B cell (primary cell): Measurements from ENCODE around the gene ZNF716. TPM values are rescaled to one million over a fixed set of nuclear protein-coding genes. Genes with fewer than 3 reads are reported as not detected.

Experiments
- ATAC-seq: fragments of 200-7000 bp; cut with Tn5 transposase; one replicate; pipeline ENCODE4 v1.10.0; 2021; ENCODE audit warnings: low read depth, mild to moderate bottlenecking, moderate number of reproducible peaks, moderate library complexity
- CTCF ChIA-PET: fragments of 350-600 bp; sonication (Branson Sonifier 250); formaldehyde crosslinking; loops from one replicate; lab custom pipeline; 2021; ENCODE audit warnings: antibody characterized with exemption, inconsistent platforms; lab: Charles Lee
- POLR2A ChIA-PET: fragments of 350-600 bp; sonication (Branson Sonifier 250); formaldehyde crosslinking; loops from one replicate; lab custom pipeline; 2021; ENCODE audit warnings: antibody characterized with exemption; lab: Charles Lee
- DNase-seq: peaks from one replicate; pipeline ENCODE4 v3.0.0; 2013
- H2AFZ ChIP-seq: 2 replicates; pipeline ENCODE4 v1.6.1; 2012; ENCODE audit warnings: mild to moderate bottlenecking, low read depth, low read length; ENCODE audit not compliant: insufficient read depth, poor library complexity, severe bottlenecking
- H3K27ac ChIP-seq, 2 donors: 1 replicate in 1 of 2; 2 replicates in 1 of 2; pipeline ENCODE4 v1.5.1; 2012 to 2013; ENCODE audit warnings: low read length in 2 of 2, mild to moderate bottlenecking in 2 of 2, moderate library complexity in 1 of 2
- H3K27me3 ChIP-seq, 4 experiments: fragments of 200-600 bp in 1 of 4; sonication (generic) in 1 of 4; replicated peaks in 1 of 4; 1 replicate in 2 of 4; 2 replicates in 2 of 4; pipeline versions ENCODE4 v1.6.1 to v1.7.0; 2013 to 2016; ENCODE audit warnings: low read length in 3 of 4, mild to moderate bottlenecking in 2 of 4, mixed read lengths in 1 of 4, moderate library complexity in 1 of 4; ENCODE audit not compliant: insufficient read depth in 4 of 4, control insufficient read depth in 3 of 4; ENCODE audit errors: control extremely low read depth in 1 of 4
- H3K36me3 ChIP-seq, 2 experiments: replicated peaks in 1 of 2; 1 replicate in 1 of 2; 2 replicates in 1 of 2; pipeline versions ENCODE4 v1.6.1 to v1.7.1; 2013; ENCODE audit warnings: low read length in 1 of 2; ENCODE audit not compliant: insufficient read depth in 2 of 2, control insufficient read depth in 1 of 2; ENCODE audit errors: control extremely low read depth in 1 of 2, extremely low read depth in 1 of 2
- H3K4me1 ChIP-seq, 2 donors: fragments of 200-600 bp in 1 of 2; sonication (generic) in 1 of 2; 1 replicate in 1 of 2; 2 replicates in 1 of 2; pipeline versions ENCODE4 v1.5.1 to v1.6.1; 2013 to 2017; ENCODE audit warnings: low read length in 2 of 2; ENCODE audit not compliant: control insufficient read depth in 2 of 2, insufficient read depth in 2 of 2
- H3K4me2 ChIP-seq: replicated peaks from 2 replicates; pipeline ENCODE3; 2012; ENCODE audit warnings: mild to moderate bottlenecking, low read depth, low read length; ENCODE audit not compliant: poor library complexity, severe bottlenecking
- H3K4me3 ChIP-seq, 5 experiments: fragments of 200-600 bp in 1 of 5; sonication (generic) in 1 of 5; 1 replicate in 3 of 5; 2 replicates in 2 of 5; pipeline versions ENCODE4 v1.5.1 to v1.7.0; 2011 to 2016; ENCODE audit warnings: low read length in 4 of 5, mild to moderate bottlenecking in 4 of 5, low read depth in 2 of 5, control low read depth in 1 of 5, moderate library complexity in 1 of 5; ENCODE audit not compliant: insufficient read depth in 1 of 5; ENCODE audit errors: control extremely low read depth in 1 of 5, extremely low read depth in 1 of 5
- H3K79me2 ChIP-seq: fragments of 200-600 bp; sonication (generic); one replicate; pipeline ENCODE4 v1.6.0; 2016; ENCODE audit warnings: low read length; ENCODE audit not compliant: control insufficient read depth, insufficient read depth
- H3K9ac ChIP-seq: fragments of 200-600 bp; sonication (generic); 2 replicates; pipeline ENCODE4 v1.6.1; 2017; ENCODE audit warnings: mild to moderate bottlenecking, low read length, moderate library complexity
- H3K9me3 ChIP-seq, 3 donors: one replicate each; pipeline versions ENCODE4 v1.6.1 to v1.7.1; 2013; ENCODE audit warnings: low read length in 2 of 3; ENCODE audit not compliant: control insufficient read depth in 2 of 3, insufficient read depth in 1 of 3; ENCODE audit errors: control extremely low read depth in 1 of 3
- H4K20me1 ChIP-seq: 2 replicates; pipeline ENCODE4 v1.6.0; 2012; ENCODE audit warnings: mild to moderate bottlenecking, low read length; ENCODE audit not compliant: insufficient read depth, control insufficient read depth, poor library complexity, severe bottlenecking
- H3K27ac Mint-ChIP-seq: one replicate; pipeline ENCODE4 v1.8.0; 2021; ENCODE audit warnings: mixed read lengths
- H3K27me3 Mint-ChIP-seq: one replicate; pipeline ENCODE4 v1.8.0; 2021; ENCODE audit warnings: mixed read lengths
- H3K4me1 Mint-ChIP-seq: one replicate; pipeline ENCODE4 v1.8.0; 2021; ENCODE audit warnings: mixed read lengths
- H3K4me3 Mint-ChIP-seq: one replicate; pipeline ENCODE4 v1.8.0; 2021; ENCODE audit warnings: mixed read lengths
- H3K9me3 Mint-ChIP-seq: one replicate; pipeline ENCODE4 v1.8.0; 2022; ENCODE audit warnings: mixed read lengths; ENCODE audit not compliant: insufficient read depth
- CTCF ChIP-seq: fragments of 200-600 bp; IDR thresholded peaks from one replicate; pipeline ENCODE4 v1.8.0; 2022; ENCODE audit warnings: antibody characterized with exemption, mild to moderate bottlenecking
- EZH2 ChIP-seq: IDR thresholded peaks from 2 replicates; pipeline ENCODE4 v1.6.1; 2012; ENCODE audit warnings: borderline replicate concordance, low read depth, mild to moderate bottlenecking, moderate library complexity, low read length; ENCODE audit not compliant: insufficient read depth, poor library complexity, severe bottlenecking
- WGBS: methylation state at CpG from one replicate; pipeline ENCODE4 v1.1.5; 2013; ENCODE audit warnings: missing lambda C conversion rate; ENCODE audit not compliant: insufficient coverage; 5-methylcytosine and 5-hydroxymethylcytosine counted together
- intact Hi-C: fragments of 100-400 bp; cut with micrococcal nuclease; formaldehyde crosslinking; loops from one replicate; pipeline ENCODE4 v1.10.0; 2022
- polyA plus RNA-seq: library from polyadenylated mRNA; depleted of rRNA; stranded (reverse); fragments of >200 nt; gene quantifications from 2 replicates; pipeline ENCODE4 v1.2.3, GENCODE V29; 2012
- total RNA-seq, 2 donors: library from RNA; stranded (reverse); fragments of 120-200 nt in 1 of 2; gene quantifications; 1 replicate in 1 of 2; 2 replicates in 1 of 2; pipeline versions ENCODE4 v1.2.3 to v1.2.4, GENCODE V29; 2013 to 2022

The ZNF716 gene
- total and polyA plus RNA-seq, 2 donors (not counting 1 experiment from before 2014, with no cell fraction given): not detected

DNA sequence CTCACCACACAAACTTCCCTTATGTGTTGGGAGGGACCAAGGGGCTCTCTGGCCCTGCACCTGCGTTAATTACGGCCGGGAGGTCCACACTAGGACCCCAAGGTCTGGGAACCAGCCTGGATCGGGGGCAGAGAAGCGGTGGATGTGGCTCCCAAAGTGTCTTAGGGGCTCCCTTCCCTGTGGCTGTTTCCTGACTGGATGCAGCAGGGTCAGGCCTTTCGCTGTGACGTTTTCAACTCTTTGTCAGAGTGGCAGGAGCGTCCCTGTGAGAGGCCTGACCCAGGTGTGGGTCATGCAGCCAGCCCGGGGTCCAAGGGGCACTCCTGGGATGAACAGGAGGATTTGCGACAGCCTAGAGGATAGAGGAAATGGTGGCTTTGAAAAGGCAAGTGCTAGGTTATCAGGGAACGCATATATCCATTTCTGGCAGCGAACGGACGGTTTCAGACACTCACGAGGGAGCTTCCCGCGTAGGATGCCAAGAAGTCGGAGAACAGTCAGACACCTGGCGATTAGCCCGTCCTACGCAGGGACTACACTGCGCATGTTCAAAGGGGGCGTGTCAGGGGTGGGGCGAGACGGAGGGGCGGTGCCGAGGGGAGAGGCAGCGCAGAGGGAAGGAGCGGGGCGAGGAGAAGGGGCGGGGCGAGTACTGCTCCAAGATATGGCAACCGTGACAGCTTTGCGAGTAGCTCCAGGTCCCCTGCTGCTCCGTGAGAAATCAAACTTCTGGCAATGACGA lies 46.2 kb upstream of the ZNF716 start:
- Histone ChIP-seq H3K36me3 (no peaks in the 10 kb centered on the region), H3K27me3 (no peaks in the 10 kb centered on the region), H3K4me2 (no peak overlapping the region), H3K4me1 (no peaks in the 10 kb centered on the region), H3K4me3 (no peak overlapping the region), H3K9ac (no peak overlapping the region), H2AFZ (no peak overlapping the region), H3K27ac (no peak overlapping the region), H3K9me3 (peaks cover 0 to 50% (median 0%) of the 10 kb centered on the region in 3 donors), H3K79me2 (no peaks in the 10 kb centered on the region), H4K20me1 (no peaks in the 10 kb centered on the region)
- TF ChIP-seq CTCF (no peak), EZH2 (no peak)
- H3K9me3 Mint-ChIP-seq: no peaks in the 10 kb centered on the region
- H3K27ac Mint-ChIP-seq: no peak overlapping the region
- intact Hi-C loops: no loop called here
- H3K4me1 Mint-ChIP-seq: no peaks in the 10 kb centered on the region
- no peak overlapping the region for H3K4me3 Mint-ChIP-seq
- ChIA-PET CTCF (no interaction called here), POLR2A (no interaction called here)
- ATAC-seq (no peak), DNase-seq (no peak)
- H3K27me3 Mint-ChIP-seq: no peaks in the 10 kb centered on the region
- WGBS: 48% methylated on average over 36 of the region's 36 CpGs

GRCh38 chr7:57404343-57404966 lies 45.5 kb upstream of the ZNF716 start:
- no peaks in the 10 kb centered on the region for H3K79me2 ChIP-seq
- Mint-ChIP-seq H3K27ac (no peak overlapping the region), H3K4me1 (no peaks in the 10 kb centered on the region), H3K4me3 (no peak overlapping the region), H3K9me3 (no peaks in the 10 kb centered on the region), H3K27me3 (no peaks in the 10 kb centered on the region)
- no peak overlapping the region for H2AFZ ChIP-seq
- peaks cover 0 to 46% (median 0%) of the 10 kb centered on the region in 3 donors for H3K9me3 ChIP-seq
- 51% methylated on average over 38 of the region's 38 CpGs for WGBS
- TF ChIP-seq EZH2 (no peak), CTCF (no peak)
- H4K20me1 ChIP-seq: no peaks in the 10 kb centered on the region
- no peak overlapping the region for H3K27ac ChIP-seq
- ChIA-PET CTCF (no interaction called here), POLR2A (no interaction called here)
- H3K4me3 ChIP-seq: no peak overlapping the region
- ATAC-seq (no peak), DNase-seq (no peak)
- H3K4me1 ChIP-seq: no peaks in the 10 kb centered on the region
- H3K27me3 ChIP-seq: no peaks in the 10 kb centered on the region
- H3K36me3 ChIP-seq: no peaks in the 10 kb centered on the region
- intact Hi-C loops: no loop called here
- no peak overlapping the region for H3K4me2 ChIP-seq
- H3K9ac ChIP-seq: no peak overlapping the region
